Stimulated activated CD4-positive, alpha-beta T cell treated with anti-CD3 and anti-CD28 coated beads, Interleukin-4, amount 100 ng/mL, for 4 hours (primary cell): ENCODE results near the gene NFYA.

Source experiments
- DNase-seq, 2 experiments: peaks; one replicate each; pipeline ENCODE4 v3.0.0-alpha.2; 2020

The NFYA gene

GRCh38 chr6:41122373-41122772, 49.6 kb downstream of the NFYA start:
- no peak for DNase-seq

GRCh38 chr6:41122918-41123317, 50.1 kb downstream of the NFYA start:
- DNase-seq, result no peak

- no peak for DNase-seq
These were observed 52.5 kb downstream of the NFYA start for GRCh38 chr6:41125282-41125681.

GRCh38 chr6:41132254-41132653, 59.5 kb downstream of the NFYA start:
- no peak for DNase-seq

GRCh38 chr6:41135062-41135832, 62.5 kb downstream of the NFYA start:
- no peak for DNase-seq

GRCh38 chr6:41136911-41137310, 64.1 kb downstream of the NFYA start:
- no peak for DNase-seq

GRCh38 chr6:41147917-41148316, 75.1 kb downstream of the NFYA start:
- DNase-seq, result no peak
